GM19099 (cell line): ENCODE measurements around the gene PARS2.

ENCODE experiments used
- POLR2A ChIP-seq: IDR thresholded peaks from 3 replicates; pipeline ENCODE4 v1.6.1; 2011; ENCODE audit warnings: low read depth; ENCODE audit not compliant: insufficient read length; ENCODE audit errors: extremely low read depth

The PARS2 gene

GRCh38 chr1:54791880-54792522, 27.7 kb upstream of the PARS2 start:
- no peak for TF ChIP-seq POLR2A

- TF ChIP-seq POLR2A, result no peak
These were observed 24.1 kb upstream of the PARS2 start for GRCh38 chr1:54788459-54788858.

GRCh38 chr1:54787604-54788003, 23.3 kb upstream of the PARS2 start:
- TF ChIP-seq POLR2A, result no peak

GRCh38 chr1:54786778-54787177, 22.5 kb upstream of the PARS2 start:
- no peak for TF ChIP-seq POLR2A

- TF ChIP-seq POLR2A, result no peak
These were observed 19.7 kb upstream of the PARS2 start for GRCh38 chr1:54784066-54784465.

- TF ChIP-seq POLR2A, result no peak
These were observed 18.3 kb upstream of the PARS2 start for GRCh38 chr1:54782588-54782987.

- no peak for TF ChIP-seq POLR2A
These were observed 17.8 kb upstream of the PARS2 start for GRCh38 chr1:54782156-54782555.

- no peak for TF ChIP-seq POLR2A
These were observed 16.9 kb upstream of the PARS2 start for GRCh38 chr1:54781023-54781723.

GRCh38 chr1:54777431-54777830, 13.1 kb upstream of the PARS2 start:
- no peak for TF ChIP-seq POLR2A

GRCh38 chr1:54777011-54777410, 12.7 kb upstream of the PARS2 start:
- TF ChIP-seq POLR2A, result no peak

GRCh38 chr1:54774820-54775498, 10.6 kb upstream of the PARS2 start:
- no peak for TF ChIP-seq POLR2A

- TF ChIP-seq POLR2A, result no peak
These were observed 8.6 kb upstream of the PARS2 start for GRCh38 chr1:54772951-54773350.

GRCh38 chr1:54768093-54768492, 3.8 kb upstream of the PARS2 start:
- TF ChIP-seq POLR2A, result no peak

- TF ChIP-seq POLR2A, result no peak
These were observed 3.2 kb upstream of the PARS2 start for GRCh38 chr1:54767526-54767925.

GRCh38 chr1:54766726-54767125, 2.4 kb upstream of the PARS2 start:
- TF ChIP-seq POLR2A, result no peak
